Spleen (tissue), 11 donors: ENCODE measurements around the gene PPM1M. TPM values are rescaled to one million over a fixed set of nuclear protein-coding genes. Genes with fewer than 3 reads are reported as not detected.

Source experiments
- DNase-seq: peaks from one replicate; pipeline ENCODE4 v3.0.0-alpha.2; 2020
- H3K27ac ChIP-seq, 8 donors: fragments of 200-600 bp; sonication (generic) in 7 of 8; 1 replicate in 4 of 8; 2 replicates in 4 of 8; pipeline versions ENCODE4 v1.5.0 to v1.8.0; 2016 to 2021; ENCODE audit warnings: inconsistent platforms in 4 of 8, mild to moderate bottlenecking in 4 of 8, moderate library complexity in 1 of 8
- H3K27me3 ChIP-seq, 7 donors: fragments of 200-600 bp; sonication (generic) in 6 of 7; replicated peaks in 1 of 7; 1 replicate in 4 of 7; 2 replicates in 3 of 7; pipeline versions ENCODE4 v1.5.0 to v1.8.0; 2016 to 2021; ENCODE audit warnings: inconsistent platforms in 3 of 7, mild to moderate bottlenecking in 1 of 7
- H3K36me3 ChIP-seq, 6 donors: fragments of 200-600 bp; sonication (generic) in 5 of 6; 1 replicate in 4 of 6; 2 replicates in 2 of 6; pipeline versions ENCODE4 v1.5.0 to v1.8.0; 2016 to 2021; ENCODE audit warnings: inconsistent platforms in 2 of 6
- H3K4me1 ChIP-seq, 6 donors: fragments of 200-600 bp; sonication (generic) in 5 of 6; 1 replicate in 3 of 6; 2 replicates in 3 of 6; pipeline versions ENCODE4 v1.5.0 to v1.8.0; 2016 to 2021; ENCODE audit warnings: inconsistent platforms in 3 of 6
- H3K4me3 ChIP-seq, 8 donors: fragments of 200-600 bp; sonication (generic) in 7 of 8; 1 replicate in 4 of 8; 2 replicates in 4 of 8; pipeline versions ENCODE4 v1.5.0 to v1.8.0; 2016 to 2021; ENCODE audit warnings: inconsistent platforms in 4 of 8, mild to moderate bottlenecking in 4 of 8, moderate library complexity in 2 of 8
- H3K9me3 ChIP-seq, 8 donors: fragments of 200-600 bp; sonication (generic) in 7 of 8; 1 replicate in 4 of 8; 2 replicates in 4 of 8; pipeline versions ENCODE4 v1.5.0 to v1.8.0; 2016 to 2021; ENCODE audit warnings: inconsistent platforms in 4 of 8
- CTCF ChIP-seq, 11 experiments: fragments of 200-600 bp in 7 of 11; fragments of 450-650 bp in 4 of 11; sonication (generic) in 4 of 11; IDR thresholded peaks in 8 of 11; conservative IDR thresholded peaks in 3 of 11; 1 replicate in 7 of 11; 2 replicates in 4 of 11; pipeline versions ENCODE4 v1.4.0 to v1.8.0; 2016 to 2021; ENCODE audit warnings: antibody characterized with exemption in 11 of 11, inconsistent platforms in 4 of 11, mild to moderate bottlenecking in 1 of 11
- POLR2A ChIP-seq, 3 donors: fragments of 450-650 bp; IDR thresholded peaks; one replicate each; pipeline ENCODE4 v1.5.1; 2017; ENCODE audit warnings: antibody characterized with exemption in 3 of 3, mild to moderate bottlenecking in 1 of 3
- POLR2AphosphoS5 ChIP-seq, 3 donors: sonication (generic); formaldehyde crosslinking; IDR thresholded peaks; one replicate each; pipeline ENCODE4 v1.5.1; 2017; ENCODE audit warnings: antibody characterized with exemption in 3 of 3
- WGBS, 5 donors: extraction: QIAGEN DNeasy Blood & Tissue Kit in 3 of 5; methylation state at CpG; one replicate each; pipeline versions ENCODE4 v1.1.5 to v1.1.7; 2013 to 2018; 5-methylcytosine and 5-hydroxymethylcytosine counted together
- intact Hi-C: fragments of 100-400 bp; cut with DNase I; formaldehyde crosslinking; loops from one replicate; pipeline ENCODE4 v1.15.0; 2023; ENCODE audit warnings: low total_unique reads
- polyA plus RNA-seq, 3 donors: library from polyadenylated mRNA; stranded (reverse); fragments of 200-250 nt; gene quantifications; one replicate each; pipeline ENCODE4 v1.2.1, GENCODE V29; 2013
- total RNA-seq, 7 donors: library from RNA; depleted of rRNA in 3 of 7; stranded (reverse); fragments of >200 nt in 3 of 7; fragmentation: NEBNext Ultra II Directional in 4 of 7; extraction: Animal tissue kit (Norgen Biotek cat#: 25700) in 4 of 7; gene quantifications; one replicate each; pipeline versions ENCODE4 v1.1.0 to v1.2.1, GENCODE V29; 2016 to 2021
- donor health status: healthy with polysubstance abuse.
- donor health status: DM: no; HTN: no; CAD: no; lungs with moderate emphysema.
- donor health status: DM: no; HTN: no; CAD: no.
- donor health status: Bipolar disorder and iron deficiency.
- donor health status: healthy.
- donor health status: DM: no; HTN: no; CAD: no.
- donor health status: DM: yes; HTN: yes; CAD: no.

The PPM1M gene
- total and polyA plus RNA-seq, 10 donors = 26.3 to 77.8 (median 49.7) TPM

- Histone ChIP-seq H3K36me3 (peaks cover 0 to 46% (median 0%) of the 10 kb centered on the region in 6 donors), H3K4me3 (peak overlapping the region in 3 of 8 donors; percentile 7 to 50 (median 11)), H3K4me1 (peaks cover 42 to 100% (median 92%) of the 10 kb centered on the region in 6 donors), H3K9me3 (no peaks in the 10 kb centered on the region), H3K27ac (peak overlapping the region in 3 of 8 donors; percentile 48 to 67 (median 61)), H3K27me3 (no peaks in the 10 kb centered on the region)
- peak; percentile 88 for DNase-seq
- TF ChIP-seq POLR2A (IDR thresholded peaks at IDR 0.05) (no peak), POLR2AphosphoS5 (IDR thresholded peaks at IDR 0.05) (peak; percentile 26 to 55 (median 45))
- intact Hi-C loops = no loop called here
- WGBS, 5 donors = 67 to 78% (median 74%) methylated on average over 15 to 34 of the region's 34 CpGs
Measured at GRCh38 chr3:52221563-52222318, 23.8 kb upstream of the PPM1M start.

GRCh38 chr3:52222319-52223221 lies 23.0 kb upstream of the PPM1M start:
- Histone ChIP-seq H3K36me3 (peaks cover 0 to 53% (median 0%) of the 10 kb centered on the region in 6 donors), H3K4me3 (peak overlapping the region in 3 of 8 donors; percentile 7 to 50 (median 11)), H3K27me3 (no peaks in the 10 kb centered on the region), H3K9me3 (no peaks in the 10 kb centered on the region), H3K27ac (peak overlapping the region in 3 of 8 donors; percentile 48 to 67 (median 61)), H3K4me1 (peaks cover 37 to 100% (median 90%) of the 10 kb centered on the region in 6 donors)
- intact Hi-C loops = no loop called here
- TF ChIP-seq CTCF (IDR thresholded peaks at IDR 0.05 in 8 of 11, conservative IDR thresholded peaks at IDR 0.05 in 3 of 11) (no peak), POLR2AphosphoS5 (IDR thresholded peaks at IDR 0.05) (no peak), POLR2A (IDR thresholded peaks at IDR 0.05) (no peak)
- WGBS, 5 donors = 87 to 97% (median 88%) methylated on average over 32 to 41 of the region's 41 CpGs
- peak; percentile 76 for DNase-seq

GRCh38 chr3:52223449-52224408 lies 21.8 kb upstream of the PPM1M start:
- peaks cover 27 to 94% (median 78%) of the 10 kb centered on the region in 6 donors for H3K4me1 ChIP-seq
- H3K27ac ChIP-seq = peak overlapping the region in 4 of 8 donors; percentile 82 to 90 (median 85)
- H3K27me3 ChIP-seq = no peaks in the 10 kb centered on the region
- TF ChIP-seq POLR2AphosphoS5 (IDR thresholded peaks at IDR 0.05) (no peak), CTCF (IDR thresholded peaks at IDR 0.05 in 8 of 11, conservative IDR thresholded peaks at IDR 0.05 in 3 of 11) (no peak), POLR2A (IDR thresholded peaks at IDR 0.05) (no peak)
- H3K9me3 ChIP-seq = no peaks in the 10 kb centered on the region
- intact Hi-C loops = no loop called here
- H3K36me3 ChIP-seq = peaks cover 0 to 60% (median 11%) of the 10 kb centered on the region in 6 donors
- peak overlapping the region in 4 of 8 donors; percentile 31 to 65 (median 43) for H3K4me3 ChIP-seq
- 92 to 96% (median 92%) methylated on average over 30 to 32 of the region's 32 CpGs for WGBS, 5 donors
- DNase-seq = peak; percentile 75
